A549 (cell line): ENCODE measurements around the gene TSHZ2. TPM values are rescaled to one million over a fixed set of nuclear protein-coding genes. Genes with fewer than 3 reads are reported as not detected.

Experiments used
- ATAC-seq, 2 experiments: fragments of 200-7000 bp in 1 of 2; fragments of >200 bp in 1 of 2; cut with Nextera tagmentation in 1 of 2; cut with Tn5 transposase in 1 of 2; 3 replicates each; pipeline versions ENCODE4 v1.8.0 to v1.9.1; 2018 to 2020; ENCODE audit warnings: mild to moderate bottlenecking in 1 of 2, moderate library complexity in 1 of 2
- CTCF ChIA-PET: fragments of 300-600 bp; sonication (Branson Sonifier 250); formaldehyde crosslinking; extraction: SDS; loops from one replicate; lab custom pipeline; 2021; ENCODE audit warnings: antibody characterized with exemption, inconsistent platforms; lab: Yijun Ruan, JAX
- POLR2A ChIA-PET: fragments of 350-600 bp; formaldehyde crosslinking; extraction: SDS; loops from one replicate; lab custom pipeline; 2021; ENCODE audit warnings: antibody characterized with exemption, inconsistent platforms; lab: Yijun Ruan, JAX
- DNase-seq, 2 experiments: peaks; one replicate each; pipeline versions ENCODE4 v3.0.0 to v3.0.0-alpha.2; 2011 to 2016; ENCODE audit warnings: low read depth in 1 of 2, low spot score in 1 of 2
- FAIRE-seq: peaks from 2 replicates; lab custom pipeline; 2011; peaks lifted over from hg19 to GRCh38; lab: Jason Lieb, UNC
- H3K27ac ChIP-seq, 2 experiments: fragments of >200 bp; sonication (Bioruptor Twin); formaldehyde crosslinking; 3 replicates each; pipeline ENCODE4 v1.5.1; 2016 to 2017
- H3K4me1 ChIP-seq: fragments of >200 bp; sonication (Bioruptor Twin); formaldehyde crosslinking; 3 replicates; pipeline ENCODE4 v1.6.1; 2016
- H3K4me2 ChIP-seq: fragments of >200 bp; sonication (Bioruptor Twin); formaldehyde crosslinking; 3 replicates; pipeline ENCODE4 v1.6.1; 2016
- H3K4me3 ChIP-seq: fragments of >200 bp; sonication (Bioruptor Twin); formaldehyde crosslinking; 3 replicates; pipeline ENCODE4 v1.5.1; 2016
- H3K9me3 ChIP-seq: fragments of >200 bp; sonication (Bioruptor Twin); formaldehyde crosslinking; 3 replicates; pipeline ENCODE4 v1.6.1; 2016
- CEBPB ChIP-seq, 2 experiments: fragments of >200 bp in 1 of 2; sonication (Bioruptor Twin) in 1 of 2; formaldehyde crosslinking in 1 of 2; IDR thresholded peaks; 2 replicates each; pipeline ENCODE4 v1.6.1; 2012 to 2016
- CHD2 ChIP-seq: fragments of 150-350 bp; IDR thresholded peaks from 2 replicates; pipeline ENCODE4 v1.6.1; 2014; ENCODE audit warnings: low read length; ENCODE audit not compliant: partially characterized antibody
- CHD4 ChIP-seq: fragments of 200-600 bp; sonication (generic); IDR thresholded peaks from 2 replicates; pipeline ENCODE4 v1.6.1; 2016; ENCODE audit warnings: antibody characterized with exemption, mild to moderate bottlenecking, borderline replicate concordance
- ELK1 ChIP-seq: fragments of 150-350 bp; IDR thresholded peaks from 2 replicates; pipeline ENCODE4 v1.6.1; 2014; ENCODE audit warnings: low read depth, mild to moderate bottlenecking, low read length
- HDAC2 ChIP-seq: fragments of 200-600 bp; sonication (generic); IDR thresholded peaks from 2 replicates; pipeline ENCODE4 v1.6.1; 2016
- HOXB13 ChIP-seq: fragments of 250-450 bp; sonication (Bioruptor Pico); IDR thresholded peaks from 2 replicates; pipeline ENCODE4 v1.5.0; 2020; ENCODE audit warnings: low read depth, mild to moderate bottlenecking, moderate library complexity
- MYC ChIP-seq: IDR thresholded peaks from 2 replicates; pipeline ENCODE4 v1.6.1; 2012; ENCODE audit warnings: mild to moderate bottlenecking, inconsistent platforms, low read length, improper control_type of control experiment, borderline replicate concordance
- NFE2L2 ChIP-seq: fragments of 150-350 bp; conservative IDR thresholded peaks from 2 replicates; pipeline ENCODE4 v1.6.1; 2014; ENCODE audit warnings: low read length
- NPAS2 ChIP-seq: fragments of 250-450 bp; sonication (Bioruptor Pico); IDR thresholded peaks from 2 replicates; pipeline ENCODE4 v1.8.0; 2022; ENCODE audit warnings: mild to moderate bottlenecking, moderate library complexity, borderline replicate concordance
- POLR2A ChIP-seq: IDR thresholded peaks from 2 replicates; pipeline ENCODE4 v1.6.1; 2012; ENCODE audit warnings: mild to moderate bottlenecking, low read length
- RARB ChIP-seq: fragments of 250-450 bp; sonication (Bioruptor Pico); IDR thresholded peaks from 2 replicates; pipeline ENCODE4 v1.8.0; 2021; ENCODE audit warnings: mild to moderate bottlenecking, moderate library complexity
- SMC3 ChIP-seq: fragments of >200 bp; sonication (Bioruptor Twin); formaldehyde crosslinking; IDR thresholded peaks from 3 replicates; pipeline ENCODE4 v1.6.1; 2018; ENCODE audit warnings: inconsistent platforms
- TP53 ChIP-seq: fragments of 250-450 bp; sonication (Bioruptor Pico); IDR thresholded peaks from 2 replicates; pipeline ENCODE4 v1.5.0; 2021; ENCODE audit warnings: mild to moderate bottlenecking, moderate library complexity
- ZNF302 ChIP-seq: fragments of 250-450 bp; sonication (Bioruptor Pico); IDR thresholded peaks from 2 replicates; pipeline ENCODE4 v1.9.0; 2021; ENCODE audit warnings: inconsistent platforms, mild to moderate bottlenecking, moderate library complexity
- ZSCAN20 ChIP-seq: fragments of 250-450 bp; sonication (Bioruptor Pico); IDR thresholded peaks from 2 replicates; pipeline ENCODE4 v1.8.0; 2022; ENCODE audit warnings: mild to moderate bottlenecking, moderate library complexity
- WGBS: methylation state at CpG from one replicate; pipeline ENCODE4 v1.1.6; 2017; ENCODE audit errors: missing lambda C conversion rate; 5-methylcytosine and 5-hydroxymethylcytosine counted together
- polyA plus RNA-seq, 4 experiments: library from polyadenylated mRNA; depleted of rRNA in 3 of 4; stranded (reverse); fragments of >200 nt; fragmentation: RNase III in 1 of 4; extraction: RNeasy Plus Mini Kit Qiagen cat#74134 plus additional on column Dnase treatment in 1 of 4; gene quantifications; 2 replicates in 3 of 4; 3 replicates in 1 of 4; pipeline ENCODE4 v1.2.3, GENCODE V29; 2011 to 2017
- TF ChIP-seq, protein P1 (sequence below): IDR thresholded peaks from 2 replicates; pipeline ENCODE4 v1.6.1; 2012; ENCODE audit warnings: low read depth, borderline replicate concordance
- TF ChIP-seq, protein P2 (sequence below): fragments of 450-650 bp; IDR thresholded peaks from 2 replicates; pipeline ENCODE4 v1.6.1; 2014; ENCODE audit warnings: antibody characterized with exemption
- TF ChIP-seq, protein P3 (sequence below): fragments of 250-450 bp; sonication (Bioruptor Pico); IDR thresholded peaks from 2 replicates; pipeline ENCODE4 v1.5.0; 2021; ENCODE audit warnings: mild to moderate bottlenecking, moderate library complexity, borderline replicate concordance
- TF ChIP-seq, protein P4 (sequence below): fragments of 250-450 bp; sonication (Bioruptor Pico); IDR thresholded peaks from 2 replicates; pipeline ENCODE4 v1.5.0; 2020; ENCODE audit warnings: low read depth, mild to moderate bottlenecking, moderate library complexity

TSHZ2 gene
- polyA plus RNA-seq, 2 of the 4 experiments (the other 2 are of a cell fraction) = not detected

DNA sequence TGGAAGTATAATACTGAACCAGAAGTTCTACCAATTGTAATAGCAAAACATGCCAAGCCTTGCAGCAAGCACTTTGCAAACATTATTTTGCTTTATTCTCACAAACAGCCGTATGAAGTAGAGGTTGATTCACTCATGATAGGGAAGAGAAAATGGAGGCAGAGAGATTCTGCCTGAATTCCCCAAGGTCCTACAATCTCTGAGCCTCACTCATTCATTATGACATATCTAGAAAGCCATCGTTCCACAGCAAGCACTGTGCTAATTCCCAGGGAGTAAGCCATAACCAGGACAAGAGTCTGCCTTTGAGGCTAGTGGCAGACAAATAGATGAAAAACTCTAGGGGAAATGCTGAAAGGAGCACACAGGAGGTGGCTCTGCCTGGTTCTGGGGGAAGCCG is 288.0 kb downstream of the TSHZ2 start:
- POLR2A ChIA-PET = no interaction called here
- Histone ChIP-seq H3K4me3 (no peak overlapping the region), H3K9me3 (no peaks in the 10 kb centered on the region; the same call in 2 of the 3 replicates), H3K4me2 (no peak overlapping the region), H3K27ac (no peak overlapping the region), H3K4me1 (no peaks in the 10 kb centered on the region)
- ATAC-seq (no peak), DNase-seq (no peak), FAIRE-seq (no peak)
- TF ChIP-seq, protein P1, sequence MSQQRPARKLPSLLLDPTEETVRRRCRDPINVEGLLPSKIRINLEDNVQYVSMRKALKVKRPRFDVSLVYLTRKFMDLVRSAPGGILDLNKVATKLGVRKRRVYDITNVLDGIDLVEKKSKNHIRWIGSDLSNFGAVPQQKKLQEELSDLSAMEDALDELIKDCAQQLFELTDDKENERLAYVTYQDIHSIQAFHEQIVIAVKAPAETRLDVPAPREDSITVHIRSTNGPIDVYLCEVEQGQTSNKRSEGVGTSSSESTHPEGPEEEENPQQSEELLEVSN = no peak
- no peak for TF ChIP-seq ZSCAN20
- no peak for TF ChIP-seq CHD2
- TF ChIP-seq, protein P2, sequence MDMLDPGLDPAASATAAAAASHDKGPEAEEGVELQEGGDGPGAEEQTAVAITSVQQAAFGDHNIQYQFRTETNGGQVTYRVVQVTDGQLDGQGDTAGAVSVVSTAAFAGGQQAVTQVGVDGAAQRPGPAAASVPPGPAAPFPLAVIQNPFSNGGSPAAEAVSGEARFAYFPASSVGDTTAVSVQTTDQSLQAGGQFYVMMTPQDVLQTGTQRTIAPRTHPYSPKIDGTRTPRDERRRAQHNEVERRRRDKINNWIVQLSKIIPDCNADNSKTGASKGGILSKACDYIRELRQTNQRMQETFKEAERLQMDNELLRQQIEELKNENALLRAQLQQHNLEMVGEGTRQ = no peak
- TF ChIP-seq HDAC2 = no peak
- TF ChIP-seq POLR2A = no peak
- TF ChIP-seq SMC3 = no peak
- TF ChIP-seq RARB = no peak
- no peak for TF ChIP-seq NFE2L2
- TF ChIP-seq CHD4 = no peak
- TF ChIP-seq MYC = no peak
- 19% methylated on average over 3 of the region's 3 CpGs for whole genome bisulfite sequencing
- CTCF ChIA-PET = no interaction called here

GRCh38 chr20:53260591-53260990 is 288.4 kb downstream of the TSHZ2 start:
- ChIA-PET POLR2A (no interaction called here), CTCF (no interaction called here)
- FAIRE-seq (no peak), DNase-seq (no peak), ATAC-seq (no peak)
- Histone ChIP-seq H3K4me2 (no peak overlapping the region), H3K27ac (no peak overlapping the region), H3K4me1 (no peaks in the 10 kb centered on the region), H3K9me3 (no peaks in the 10 kb centered on the region; the same call in 2 of the 3 replicates), H3K4me3 (no peak overlapping the region)
- 11% methylated on average over 2 of the region's 2 CpGs for WGBS
- TF ChIP-seq, protein P3, sequence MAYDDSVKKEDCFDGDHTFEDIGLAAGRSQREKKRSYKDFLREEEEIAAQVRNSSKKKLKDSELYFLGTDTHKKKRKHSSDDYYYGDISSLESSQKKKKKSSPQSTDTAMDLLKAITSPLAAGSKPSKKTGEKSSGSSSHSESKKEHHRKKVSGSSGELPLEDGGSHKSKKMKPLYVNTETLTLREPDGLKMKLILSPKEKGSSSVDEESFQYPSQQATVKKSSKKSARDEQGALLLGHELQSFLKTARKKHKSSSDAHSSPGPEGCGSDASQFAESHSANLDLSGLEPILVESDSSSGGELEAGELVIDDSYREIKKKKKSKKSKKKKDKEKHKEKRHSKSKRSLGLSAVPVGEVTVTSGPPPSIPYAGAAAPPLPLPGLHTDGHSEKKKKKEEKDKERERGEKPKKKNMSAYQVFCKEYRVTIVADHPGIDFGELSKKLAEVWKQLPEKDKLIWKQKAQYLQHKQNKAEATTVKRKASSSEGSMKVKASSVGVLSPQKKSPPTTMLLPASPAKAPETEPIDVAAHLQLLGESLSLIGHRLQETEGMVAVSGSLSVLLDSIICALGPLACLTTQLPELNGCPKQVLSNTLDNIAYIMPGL (CRISPR knock-in tag) = no peak
- no peak for TF ChIP-seq ELK1
- TF ChIP-seq ZNF302 (CRISPR knock-in tag) = no peak
- no peak for TF ChIP-seq TP53 (CRISPR knock-in tag)
- TF ChIP-seq, protein P4, sequence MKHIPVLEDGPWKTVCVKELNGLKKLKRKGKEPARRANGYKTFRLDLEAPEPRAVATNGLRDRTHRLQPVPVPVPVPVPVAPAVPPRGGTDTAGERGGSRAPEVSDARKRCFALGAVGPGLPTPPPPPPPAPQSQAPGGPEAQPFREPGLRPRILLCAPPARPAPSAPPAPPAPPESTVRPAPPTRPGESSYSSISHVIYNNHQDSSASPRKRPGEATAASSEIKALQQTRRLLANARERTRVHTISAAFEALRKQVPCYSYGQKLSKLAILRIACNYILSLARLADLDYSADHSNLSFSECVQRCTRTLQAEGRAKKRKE (CRISPR knock-in tag) = no peak
- TF ChIP-seq RARB = no peak
- TF ChIP-seq NPAS2 (CRISPR knock-in tag) = no peak
- TF ChIP-seq CEBPB (IDR thresholded peaks at IDR 0.05) = no peak
- TF ChIP-seq, protein P1 = no peak
- TF ChIP-seq HOXB13 (CRISPR knock-in tag) = no peak
